Epithelial cell of alveolus of lung (primary cell): ENCODE results near the gene POM121C. TPM values are rescaled to one million over a fixed set of nuclear protein-coding genes. Genes with fewer than 3 reads are reported as not detected.

Source experiments
- total RNA-seq: library from RNA; depleted of rRNA; stranded (reverse); fragments of >200 nt; gene quantifications from 2 replicates; pipeline ENCODE4 v1.2.1, GENCODE V29; 2015

Gene POM121C
- 11.5 and 21.1 TPM in 2 replicates for total RNA-seq

GRCh38 chr7:75485979-75486643, at the start of gene POM121C:
Gene POM121C (minus strand): TSS chr7:75486299. CDS start chr7:75441496, 44,803 bp downstream.

GRCh38 chr7:75492020-75492419, 5.9 kb upstream of the POM121C start, which contains the start of gene SPDYE5:
Gene SPDYE5 (plus strand): TSS chr7:75492320. CDS start chr7:75494048, 1,728 bp downstream.

GRCh38 chr7:75395329-75395728, 90.8 kb downstream of the POM121C start, which contains the start of gene TRIM73:
Gene TRIM73 (plus strand): TSS chr7:75395629. CDS start chr7:75398934, 3,305 bp downstream.

Other genes starting within 250 kb of the POM121C start
- gene TRIM73, start 90.7 kb downstream of the POM121C start, total RNA-seq = 0.72 and 1.0 TPM in 2 replicates
- not detected in 2 replicates for gene SPDYE5, start 6.0 kb upstream of the POM121C start, total RNA-seq